ENCODE results near the gene ETDC.

- no peak for TF ChIP-seq CTCF (conservative IDR thresholded peaks at IDR 0.05; ENCODE audit: low read depth, low read length)
- no peak for TF ChIP-seq EZH2phosphoT487 (IDR thresholded peaks at IDR 0.05; ENCODE audit: borderline replicate concordance, low read length)
Measured at GRCh38 chrX:135302269-135302873, 6.9 kb upstream of the ETDC start.
